GM23338 (cell line): ENCODE measurements around the gene GNB2. TPM values are rescaled to one million over a fixed set of nuclear protein-coding genes. Genes with fewer than 3 reads are reported as not detected.

Experiments used
- ATAC-seq: fragments of 200-7000 bp; cut with Tn5 transposase; 3 replicates; pipeline ENCODE4 v1.9.1; 2020
- DNase-seq: peaks from one replicate; pipeline ENCODE4 v3.0.0-alpha.2; 2015; ENCODE audit warnings: low spot score
- H2AFZ ChIP-seq: fragments of 200-600 bp; sonication (generic); 2 replicates; pipeline ENCODE4 v1.8.0; 2016; ENCODE audit warnings: antibody characterized with exemption, mild to moderate bottlenecking, moderate library complexity
- H3F3A ChIP-seq: fragments of 200-600 bp; sonication (generic); replicated peaks from 2 replicates; pipeline ENCODE4 v1.8.0; 2017; ENCODE audit warnings: antibody characterized with exemption, mixed run types, low read depth
- H3K27ac ChIP-seq: fragments of 200-600 bp; sonication (generic); 2 replicates; pipeline ENCODE4 v1.6.1; 2016; ENCODE audit warnings: low read depth
- H3K27me3 ChIP-seq: fragments of 200-600 bp; sonication (generic); 2 replicates; pipeline ENCODE4 v1.8.0; 2016; ENCODE audit warnings: mild to moderate bottlenecking, mixed run types, moderate library complexity; ENCODE audit not compliant: insufficient read depth
- H3K36me3 ChIP-seq: fragments of 200-600 bp; sonication (generic); 2 replicates; pipeline ENCODE4 v1.8.0; 2016; ENCODE audit warnings: mild to moderate bottlenecking; ENCODE audit not compliant: insufficient read depth
- H3K4me1 ChIP-seq: fragments of 200-600 bp; sonication (generic); 2 replicates; pipeline ENCODE4 v1.8.0; 2016; ENCODE audit warnings: mild to moderate bottlenecking, moderate library complexity; ENCODE audit not compliant: insufficient read depth
- H3K4me2 ChIP-seq: fragments of 200-600 bp; sonication (generic); 2 replicates; pipeline ENCODE4 v1.7.1; 2017; ENCODE audit warnings: mixed run types
- H3K4me3 ChIP-seq: fragments of 200-600 bp; sonication (generic); 2 replicates; pipeline ENCODE4 v1.6.1; 2016; ENCODE audit warnings: mixed run types
- H3K79me2 ChIP-seq: fragments of 200-600 bp; sonication (generic); replicated peaks from 2 replicates; pipeline ENCODE4 v1.8.0; 2017; ENCODE audit warnings: mild to moderate bottlenecking; ENCODE audit not compliant: insufficient read depth
- H3K9me2 ChIP-seq: fragments of 200-600 bp; sonication (generic); 2 replicates; pipeline ENCODE4 v1.8.0; 2017; ENCODE audit not compliant: insufficient read depth
- H4K20me1 ChIP-seq: fragments of 200-600 bp; sonication (generic); replicated peaks from 2 replicates; pipeline ENCODE4 v1.8.0; 2017; ENCODE audit warnings: mild to moderate bottlenecking; ENCODE audit not compliant: insufficient read depth
- H3K27ac Mint-ChIP-seq: 2 replicates; pipeline ENCODE4 v1.8.0; 2020; ENCODE audit warnings: inconsistent platforms, mild to moderate bottlenecking, moderate library complexity, mixed read lengths
- H3K27me3 Mint-ChIP-seq: 3 replicates; pipeline ENCODE4 v1.8.0; 2022; ENCODE audit warnings: low read depth, mild to moderate bottlenecking, moderate library complexity, mixed read lengths, inconsistent platforms; ENCODE audit not compliant: insufficient read depth, poor library complexity
- H3K36me3 Mint-ChIP-seq: 3 replicates; pipeline ENCODE4 v1.8.0; 2021; ENCODE audit warnings: low read depth, mild to moderate bottlenecking, inconsistent platforms, moderate library complexity, mixed read lengths
- H3K4me1 Mint-ChIP-seq: 3 replicates; pipeline ENCODE4 v1.8.0; 2020; ENCODE audit warnings: mild to moderate bottlenecking, inconsistent platforms, mixed read lengths
- H3K4me3 Mint-ChIP-seq: 3 replicates; pipeline ENCODE4 v1.8.0; 2021; ENCODE audit warnings: moderate library complexity, mild to moderate bottlenecking, inconsistent platforms, mixed read lengths
- H3K9me3 Mint-ChIP-seq: 3 replicates; pipeline ENCODE4 v1.8.0; 2020; ENCODE audit warnings: moderate library complexity, mild to moderate bottlenecking, inconsistent platforms, mixed read lengths
- CREB1 ChIP-seq: fragments of 250-450 bp; sonication (Bioruptor Pico); IDR thresholded peaks from 2 replicates; pipeline ENCODE4 v1.5.0; 2020; ENCODE audit warnings: low read depth, mild to moderate bottlenecking, moderate library complexity
- EZH2 ChIP-seq: fragments of 200-600 bp; sonication (generic); IDR thresholded peaks from one replicate; pipeline ENCODE4 v1.8.0; 2017; ENCODE audit warnings: antibody characterized with exemption, mild to moderate bottlenecking, low read depth; ENCODE audit not compliant: unreplicated experiment
- EZH2phosphoT487 ChIP-seq: fragments of 200-600 bp; sonication (generic); IDR thresholded peaks from one replicate; pipeline ENCODE4 v1.8.1; 2018; ENCODE audit warnings: antibody characterized with exemption; ENCODE audit not compliant: unreplicated experiment
- JUNB ChIP-seq: IDR thresholded peaks from one replicate; pipeline ENCODE4 v1.6.1; 2016; ENCODE audit warnings: antibody characterized with exemption; ENCODE audit not compliant: unreplicated experiment
- NANOG ChIP-seq: IDR thresholded peaks from 2 replicates; pipeline ENCODE4 v1.6.1; 2016; ENCODE audit warnings: antibody characterized with exemption, borderline replicate concordance
- REST ChIP-seq: IDR thresholded peaks from one replicate; pipeline ENCODE4 v1.6.1; 2018; ENCODE audit warnings: antibody characterized with exemption; ENCODE audit not compliant: unreplicated experiment
- STAT1 ChIP-seq: IDR thresholded peaks from one replicate; pipeline ENCODE4 v1.6.1; 2016; ENCODE audit warnings: antibody characterized with exemption; ENCODE audit not compliant: unreplicated experiment
- ZNF114 ChIP-seq: fragments of 250-450 bp; sonication (Bioruptor Pico); IDR thresholded peaks from 2 replicates; pipeline ENCODE4 v1.5.0; 2020; ENCODE audit warnings: mild to moderate bottlenecking, moderate library complexity
- ZNF331 ChIP-seq: fragments of 250-450 bp; sonication (Bioruptor Pico); IDR thresholded peaks from 2 replicates; pipeline ENCODE4 v1.5.0; 2020; ENCODE audit warnings: low read depth, mild to moderate bottlenecking, moderate library complexity
- polyA plus RNA-seq: library from polyadenylated mRNA; unstranded; fragments of >200 nt; fragmentation: Nextera tagmentation; extraction: Ambion mirVana; gene quantifications from 2 replicates; pipeline ENCODE4 v1.2.1, GENCODE V29; 2016
- total RNA-seq: library from RNA; depleted of rRNA; stranded (reverse); fragments of >200 nt; shearing (Covaris generic); gene quantifications from 2 replicates; pipeline ENCODE4 v1.2.3, GENCODE V29; 2014

Gene GNB2
- total and polyA plus RNA-seq, 2 experiments from 2014 or later = 112 to 153 TPM

- Mint-ChIP-seq H3K9me3 (no peaks in the 10 kb centered on the region; the same call in 2 of the 3 replicates), H3K27ac (no peak overlapping the region), H3K36me3 (no peaks in the 10 kb centered on the region; the same call in 2 of the 3 replicates), H3K4me1 (peaks cover 5% of the 10 kb centered on the region; the same call in 2 of the 3 replicates), H3K4me3 (peak overlapping the region; percentile 35; the same call in 2 of the 3 replicates), H3K27me3 (peaks cover 21% of the 10 kb centered on the region)
- no peak for TF ChIP-seq ZNF114
- no peak for TF ChIP-seq NANOG
- TF ChIP-seq REST = no peak
- no peak for TF ChIP-seq STAT1
- no peak; the same call in 2 of the 3 replicates for ATAC-seq
- no peaks in the 10 kb centered on the region for H3F3A ChIP-seq
- no peaks in the 10 kb centered on the region for H4K20me1 ChIP-seq
- H2AFZ ChIP-seq = peak overlapping the region; percentile 81; the same call in 1 of the 2 replicates
- no peak for DNase-seq
- H3K27ac ChIP-seq = no peak overlapping the region
- H3K9me2 ChIP-seq = no peaks in the 10 kb centered on the region
- H3K4me3 ChIP-seq = peak overlapping the region; percentile 59; the same call in 1 of the 2 replicates
- H3K79me2 ChIP-seq = no peaks in the 10 kb centered on the region
- H3K4me1 ChIP-seq = no peaks in the 10 kb centered on the region; the same call in 1 of the 2 replicates
- H3K27me3 ChIP-seq = peaks cover 41% of the 10 kb centered on the region
- H3K36me3 ChIP-seq = no peaks in the 10 kb centered on the region
- H3K4me2 ChIP-seq = peak overlapping the region; percentile 78
These were observed 18.4 kb upstream of the GNB2 start for GRCh38 chr7:100654908-100655831.

GRCh38 chr7:100655908-100656674 is 17.4 kb upstream of the GNB2 start, which contains the start of gene ACTL6B:
ACTL6B (minus strand) TSS chr7:100656448; CDS start chr7:100656354, 94 bp downstream.
- Histone ChIP-seq H2AFZ (peak within 1 kb of the TSS; percentile 81; the same call in 1 of the 2 replicates), H3K36me3 (no peaks in the 10 kb centered on the region), H3K27ac (no peak within 1 kb of the TSS), H3K79me2 (no peaks in the 10 kb centered on the region), H3K4me2 (peak within 1 kb of the TSS; percentile 78), H4K20me1 (no peaks in the 10 kb centered on the region), H3F3A (no peaks in the 10 kb centered on the region), H3K4me3 (peak within 1 kb of the TSS; percentile 59), H3K4me1 (no peaks in the 10 kb centered on the region; the same call in 1 of the 2 replicates), H3K27me3 (peaks cover 41% of the 10 kb centered on the region), H3K9me2 (no peaks in the 10 kb centered on the region)
- Mint-ChIP-seq H3K4me3 (peak within 1 kb of the TSS; percentile 51; the same call in 2 of the 3 replicates), H3K27me3 (peaks cover 21% of the 10 kb centered on the region), H3K27ac (no peak within 1 kb of the TSS), H3K9me3 (no peaks in the 10 kb centered on the region; the same call in 2 of the 3 replicates), H3K4me1 (peaks cover 5% of the 10 kb centered on the region; the same call in 2 of the 3 replicates), H3K36me3 (no peaks in the 10 kb centered on the region; the same call in 2 of the 3 replicates)
- DNase-seq (peak; percentile 95), ATAC-seq (peak; percentile 95)
- TF ChIP-seq ZNF331 (CRISPR knock-in tag) = no peak
- no peak for TF ChIP-seq EZH2
- TF ChIP-seq JUNB = no peak
- peak; percentile 25 for TF ChIP-seq CREB1 (CRISPR knock-in tag)
- no peak for TF ChIP-seq NANOG
- no peak for TF ChIP-seq EZH2phosphoT487
